ENCODE results near the gene CAPN3.

The CAPN3 gene

DNA sequence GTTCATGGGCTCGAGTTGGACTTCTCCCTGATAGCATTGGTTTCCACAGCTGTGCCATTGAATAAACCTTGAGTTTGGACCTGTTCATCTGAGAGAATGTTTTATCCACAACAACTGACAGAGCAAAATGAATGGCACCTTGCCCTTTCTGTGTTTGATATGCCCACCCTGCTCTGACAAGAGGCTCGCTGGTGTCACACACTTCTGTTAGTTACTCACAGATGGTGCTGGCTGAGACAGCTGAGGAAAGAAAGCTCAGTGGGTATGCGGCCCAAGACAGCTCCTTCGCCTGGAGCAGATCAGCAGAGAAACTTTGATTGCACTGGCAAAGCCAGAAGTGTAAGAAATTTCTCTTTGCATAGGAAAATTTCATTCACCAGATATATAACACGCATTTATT, 2.5 kb upstream of the CAPN3 start:
- DNase-seq (ENCODE audit: low read depth) = no peak

GRCh38 chr15:42358141-42358540, 1.2 kb upstream of the CAPN3 start:
- no peak for DNase-seq (ENCODE audit: low read depth)

DNA sequence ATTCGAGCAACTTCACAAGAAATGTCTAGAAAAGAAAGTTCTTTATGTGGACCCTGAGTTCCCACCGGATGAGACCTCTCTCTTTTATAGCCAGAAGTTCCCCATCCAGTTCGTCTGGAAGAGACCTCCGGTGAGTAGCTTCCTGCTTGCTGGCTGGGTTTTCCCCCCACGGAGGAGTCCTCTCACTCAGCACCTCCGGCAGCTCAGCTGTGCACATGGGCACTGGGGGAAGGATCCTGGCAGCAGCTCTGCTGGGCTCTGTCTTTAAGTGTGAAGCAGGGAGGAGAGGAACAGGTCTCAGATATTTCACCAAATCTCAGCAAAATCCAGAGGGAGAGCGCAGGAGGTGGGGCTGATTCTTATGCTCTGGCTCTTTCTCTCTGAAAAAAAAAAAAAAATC, 684 bp downstream of the CAPN3 start:
- no peak for DNase-seq (ENCODE audit: low read depth)

- no peak for DNase-seq (ENCODE audit: low read depth)
These were observed 1.3 kb downstream of the CAPN3 start for GRCh38 chr15:42360535-42361112.

GRCh38 chr15:42363487-42363886, 4.2 kb downstream of the CAPN3 start:
- DNase-seq (ENCODE audit: low read depth) = no peak

GRCh38 chr15:42363942-42364341, 4.6 kb downstream of the CAPN3 start:
- DNase-seq (ENCODE audit: low read depth) = no peak

DNA sequence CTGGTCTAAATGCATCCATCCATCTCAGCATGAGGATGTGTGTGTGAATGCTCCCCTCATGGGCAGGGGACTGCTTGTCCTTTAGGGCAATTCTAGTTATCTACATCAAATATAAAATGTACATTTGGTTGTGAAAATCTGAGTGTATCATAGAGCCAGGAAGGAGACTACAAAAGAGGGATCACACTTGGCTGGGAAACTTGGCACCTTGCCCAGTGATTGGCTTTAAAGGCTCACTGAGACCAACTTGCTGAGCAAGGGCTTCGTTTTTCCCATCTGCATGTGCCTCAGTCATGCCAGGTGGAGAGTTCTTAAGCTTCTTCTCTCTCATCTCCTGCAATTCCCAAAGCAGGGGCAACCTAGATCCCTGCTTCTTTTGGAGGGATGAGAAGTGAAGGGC, 5.2 kb downstream of the CAPN3 start:
- no peak for DNase-seq (ENCODE audit: low read depth)

GRCh38 chr15:42365921-42366550, 6.7 kb downstream of the CAPN3 start:
- DNase-seq (ENCODE audit: low read depth) = no peak

DNA sequence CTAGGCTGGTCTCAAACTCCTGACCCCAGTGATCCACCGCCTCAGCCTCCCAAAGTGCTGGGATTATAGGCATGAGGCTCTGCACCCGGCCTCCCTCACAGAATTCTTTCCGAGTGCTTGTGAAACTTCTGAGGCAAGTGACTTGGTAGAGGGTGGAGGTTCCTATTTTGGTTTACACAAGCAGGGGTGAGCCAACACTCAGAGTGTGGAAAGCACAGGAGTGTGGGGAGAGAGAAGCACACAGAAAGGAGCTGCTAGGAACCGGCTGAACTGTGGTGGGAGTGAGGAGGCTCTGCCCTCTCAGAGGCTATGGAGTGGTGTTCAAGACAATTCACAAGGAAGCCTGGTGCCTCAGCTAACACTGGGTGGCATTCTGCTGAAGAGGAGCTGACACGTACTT, 7.7 kb downstream of the CAPN3 start:
- no peak for DNase-seq (ENCODE audit: low read depth)

DNA sequence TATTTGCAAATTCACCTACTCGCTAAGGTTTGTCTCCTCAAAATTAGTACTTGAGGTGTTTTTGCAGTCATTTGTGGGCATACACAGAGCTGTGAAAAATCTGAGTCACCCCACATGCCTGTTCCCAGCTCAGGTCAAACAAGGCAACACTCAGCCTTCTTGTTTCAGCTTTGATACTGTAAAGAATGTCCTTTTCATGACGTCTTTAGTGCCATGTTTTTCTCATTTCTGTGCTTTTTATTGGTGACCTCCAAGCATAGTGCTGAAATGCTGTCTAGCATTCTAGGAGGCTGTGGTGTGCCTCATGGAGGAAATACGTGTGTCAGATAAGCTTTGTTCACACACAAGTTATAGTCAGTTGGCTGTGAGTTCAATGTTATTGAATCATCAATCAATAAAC, 8.8 kb downstream of the CAPN3 start:
- no peak for DNase-seq (ENCODE audit: low read depth)

DNA sequence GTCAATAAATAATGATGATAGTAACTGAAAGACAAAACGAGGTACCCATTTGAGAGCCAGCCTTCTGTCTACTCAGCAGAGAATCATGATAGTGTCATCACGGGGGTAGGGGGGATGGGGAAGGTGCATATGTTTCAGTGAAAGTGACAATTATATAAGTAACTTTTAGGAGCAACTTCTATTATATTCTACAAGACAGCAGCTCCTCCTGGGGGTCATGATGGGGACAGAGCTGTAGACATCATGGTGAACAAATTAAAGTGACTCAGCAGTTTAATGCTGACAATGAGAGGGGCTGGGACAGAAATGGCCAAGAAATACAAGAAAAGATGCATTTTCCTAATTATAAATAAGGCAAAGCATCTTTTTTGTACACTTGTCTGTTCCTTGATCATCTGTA, 11.8 kb downstream of the CAPN3 start:
- no peak for DNase-seq (ENCODE audit: low read depth)

GRCh38 chr15:42373274-42373673, 14.0 kb downstream of the CAPN3 start:
- no peak for DNase-seq (ENCODE audit: low read depth)

DNA sequence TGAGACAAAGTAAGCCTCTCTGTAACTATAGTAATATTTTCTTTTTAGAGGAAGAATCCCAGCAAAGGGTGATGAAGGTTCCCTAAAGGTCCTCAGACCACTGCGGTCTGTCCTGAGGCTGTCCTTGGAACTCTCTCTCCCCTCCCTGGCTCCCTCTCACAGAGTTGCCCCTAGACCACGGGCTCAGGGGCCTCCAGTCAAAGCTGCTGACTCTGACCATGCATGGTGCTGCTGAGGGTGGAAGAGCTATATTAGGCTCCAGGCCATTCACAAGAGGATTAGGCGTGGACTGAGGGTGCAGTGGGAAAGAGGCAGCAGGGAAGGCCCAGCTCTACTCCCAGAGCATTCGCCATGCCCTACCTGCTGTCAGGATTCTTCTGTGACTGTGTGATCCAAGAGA, 14.6 kb downstream of the CAPN3 start:
- no peak for DNase-seq (ENCODE audit: low read depth)

- DNase-seq (ENCODE audit: low read depth) = no peak
These were observed 15.5 kb downstream of the CAPN3 start for GRCh38 chr15:42374810-42375209.

- no peak for DNase-seq (ENCODE audit: low read depth)
These were observed 16.0 kb downstream of the CAPN3 start for GRCh38 chr15:42375252-42375651.

- no peak for DNase-seq (ENCODE audit: low read depth)
These were observed 16.6 kb downstream of the CAPN3 start for GRCh38 chr15:42375941-42376340.

DNA sequence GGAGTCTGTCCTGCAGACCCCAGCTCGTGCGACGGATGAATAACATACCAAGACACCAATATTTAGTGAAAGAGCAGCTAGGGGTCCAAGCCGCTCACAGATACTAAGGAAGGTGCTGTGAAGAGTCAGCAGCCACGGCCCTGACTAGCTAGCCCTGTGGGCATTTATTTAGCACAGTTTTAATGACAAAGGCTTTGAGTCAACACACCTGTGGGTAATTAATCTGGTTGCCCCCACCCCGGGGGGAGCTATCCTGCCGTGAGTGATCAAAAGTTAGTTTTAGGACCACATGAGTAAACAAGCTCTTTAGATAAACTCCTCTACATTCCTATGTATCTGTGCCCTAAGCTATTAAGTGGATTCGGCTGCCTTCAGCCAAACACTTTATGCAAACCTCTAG, 18.7 kb downstream of the CAPN3 start:
- DNase-seq (ENCODE audit: low read depth) = no peak

DNA sequence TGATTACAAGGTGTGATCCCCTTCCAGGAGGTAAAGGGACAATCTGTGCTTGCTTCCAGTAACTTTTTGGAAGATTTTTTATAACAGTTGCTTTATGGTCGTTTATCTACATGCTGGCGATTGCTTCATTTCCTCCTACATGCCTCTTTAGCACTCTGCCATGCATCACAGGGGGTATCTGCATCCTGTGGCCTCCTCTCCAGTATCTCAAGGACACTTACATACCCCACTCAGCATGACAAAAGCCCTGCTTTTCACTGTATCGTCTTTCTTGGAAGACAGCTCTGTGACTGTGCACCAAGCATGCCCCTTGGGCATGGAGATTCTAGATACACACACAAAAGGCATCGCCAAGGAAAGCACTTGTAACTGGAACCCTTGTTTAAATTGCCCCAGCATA, 25.3 kb downstream of the CAPN3 start:
- DNase-seq (ENCODE audit: low read depth) = no peak

- no peak for DNase-seq (ENCODE audit: low read depth)
These were observed 26.1 kb downstream of the CAPN3 start for GRCh38 chr15:42385206-42385979.

GRCh38 chr15:42385980-42386700, 26.8 kb downstream of the CAPN3 start:
- DNase-seq (ENCODE audit: low read depth) = no peak

GRCh38 chr15:42387603-42388002, 28.3 kb downstream of the CAPN3 start:
- no peak for DNase-seq (ENCODE audit: low read depth)

- no peak for DNase-seq (ENCODE audit: low read depth)
These were observed 33.2 kb downstream of the CAPN3 start for GRCh38 chr15:42392309-42393024.
